GM19324 (cell line): Measurements from ENCODE around the gene SLC30A10.
"Not testable (repeated sequence)": the region's sequence is repeated elsewhere in the genome, so short reads cannot be mapped to it uniquely, and the experiment has no call there.

Experiments
- ATAC-seq: cut with Tn5 transposase; IDR thresholded peaks from one replicate; pipeline ENCODE4 v1.9.1; 2021; ENCODE audit warnings: mild to moderate bottlenecking, moderate library complexity; ENCODE audit not compliant: unreplicated experiment, low FRiP score

The SLC30A10 gene

DNA sequence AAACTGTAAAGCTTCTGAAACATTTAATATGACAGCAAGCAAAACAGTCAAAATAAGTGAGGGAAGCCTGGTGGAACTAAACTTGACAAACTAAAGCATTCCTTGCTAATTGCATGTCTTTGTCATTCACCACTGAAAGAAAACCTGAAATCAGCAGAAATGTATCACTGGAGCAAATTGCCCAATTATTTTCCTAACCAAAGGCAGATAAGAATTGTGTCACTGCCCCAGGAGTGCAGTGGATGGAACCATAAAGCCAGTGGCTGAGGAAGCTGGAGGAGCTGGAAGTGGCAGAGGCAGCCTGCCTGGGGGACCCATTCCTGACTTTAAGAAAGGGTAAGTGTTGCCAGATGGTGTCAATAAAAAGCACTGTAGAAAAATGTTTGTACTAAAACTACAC is 2.7 kb upstream of the SLC30A10 start:
- ATAC-seq, result no peak

DNA sequence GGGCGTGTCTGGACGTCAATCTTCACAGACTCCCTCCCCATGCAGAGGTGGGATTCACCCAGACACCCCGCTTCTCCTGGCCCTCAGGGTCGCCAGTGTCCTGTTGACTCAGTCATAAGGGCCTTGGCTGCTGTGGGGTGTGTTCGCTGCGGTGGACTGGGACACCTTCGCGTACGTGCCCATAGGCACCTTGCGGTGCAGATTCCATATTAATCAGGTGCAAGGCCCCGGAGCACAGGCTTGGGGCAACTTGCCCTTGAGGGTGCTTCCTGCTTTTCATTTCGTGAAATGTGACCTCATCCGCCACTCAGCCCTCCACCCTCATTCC is 398 bp upstream of the SLC30A10 start:
- no peak for ATAC-seq

DNA sequence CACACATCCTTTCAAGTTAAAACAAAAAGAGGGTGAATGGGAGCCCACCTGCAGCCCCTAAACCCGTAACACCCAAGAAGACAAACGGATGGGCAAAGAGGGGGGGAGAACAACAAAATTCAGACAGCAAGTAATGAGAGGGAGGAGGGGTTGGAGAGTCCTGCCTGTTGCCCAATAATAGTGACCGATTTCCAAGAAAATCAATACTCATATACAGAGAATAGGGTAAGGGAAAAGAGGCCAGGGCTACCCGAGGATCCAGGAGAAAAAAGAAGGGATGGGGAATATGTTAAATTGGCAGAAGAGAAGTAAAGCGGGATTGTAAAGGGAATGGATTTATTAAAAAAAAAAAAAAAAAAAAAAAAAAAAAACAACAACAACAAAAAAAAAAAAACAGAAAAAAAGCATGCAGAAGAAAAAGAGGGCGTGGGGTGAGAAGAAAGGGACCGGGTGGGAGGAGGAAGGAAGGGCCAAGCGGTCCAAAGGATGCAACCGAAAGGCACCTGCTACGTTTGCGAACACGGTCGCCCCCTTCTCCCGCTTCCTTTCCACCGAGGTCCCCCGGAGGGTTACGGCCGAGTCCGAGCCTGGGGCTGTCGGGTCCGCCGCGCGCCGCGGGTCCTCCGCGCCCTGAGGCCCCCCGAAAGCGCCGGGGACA is 930 bp downstream of the SLC30A10 start:
- no peak for ATAC-seq

DNA sequence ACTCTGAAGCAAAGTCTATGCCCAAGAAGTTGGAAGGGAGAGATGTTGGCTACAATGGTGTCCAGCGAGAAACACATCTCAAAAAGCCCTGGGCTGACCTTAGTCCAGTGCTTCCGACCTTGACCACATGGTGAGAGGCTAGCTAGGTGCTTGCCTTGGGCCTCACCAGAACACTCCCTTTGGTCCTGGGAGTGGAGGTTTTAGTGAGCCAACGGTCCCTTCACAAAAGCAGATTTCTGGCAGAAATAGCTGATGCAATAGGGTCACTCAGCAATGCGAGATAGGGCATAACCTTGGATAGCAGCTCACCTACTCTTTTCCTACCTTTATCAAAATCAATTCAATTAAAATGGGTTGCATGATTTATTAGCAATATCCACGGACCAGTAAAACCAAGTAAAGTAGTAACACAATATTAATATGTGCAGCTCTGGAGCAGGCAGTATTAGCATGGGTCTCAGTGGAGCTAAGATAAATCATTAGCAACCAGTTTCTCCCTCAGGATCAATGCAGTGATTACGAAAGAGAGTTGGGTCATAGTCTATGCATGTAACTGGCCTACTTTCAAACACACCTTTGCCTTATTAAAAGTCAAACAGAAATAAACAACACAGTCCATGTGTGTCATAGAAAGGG is 1.9 kb downstream of the SLC30A10 start:
- no peak for ATAC-seq

DNA sequence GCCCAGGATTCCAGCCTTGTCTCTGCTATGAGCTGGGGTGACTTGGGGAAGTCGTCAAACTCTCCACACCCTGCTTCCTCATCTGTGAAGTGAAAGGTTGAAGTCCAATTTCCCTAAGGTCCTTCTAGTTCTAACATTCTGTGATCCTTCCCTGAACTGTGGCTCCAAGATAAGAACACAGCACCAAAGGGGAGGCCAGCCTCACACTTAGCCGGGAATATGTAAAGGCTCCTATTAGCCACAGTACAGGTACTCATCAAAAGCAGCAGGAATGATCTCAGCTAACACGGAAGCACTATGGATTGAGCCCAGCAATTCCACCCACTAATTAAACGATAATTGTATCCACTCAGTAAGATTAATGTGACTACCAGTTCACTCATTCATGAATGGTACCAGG is 4.0 kb downstream of the SLC30A10 start:
- ATAC-seq, result no peak

DNA sequence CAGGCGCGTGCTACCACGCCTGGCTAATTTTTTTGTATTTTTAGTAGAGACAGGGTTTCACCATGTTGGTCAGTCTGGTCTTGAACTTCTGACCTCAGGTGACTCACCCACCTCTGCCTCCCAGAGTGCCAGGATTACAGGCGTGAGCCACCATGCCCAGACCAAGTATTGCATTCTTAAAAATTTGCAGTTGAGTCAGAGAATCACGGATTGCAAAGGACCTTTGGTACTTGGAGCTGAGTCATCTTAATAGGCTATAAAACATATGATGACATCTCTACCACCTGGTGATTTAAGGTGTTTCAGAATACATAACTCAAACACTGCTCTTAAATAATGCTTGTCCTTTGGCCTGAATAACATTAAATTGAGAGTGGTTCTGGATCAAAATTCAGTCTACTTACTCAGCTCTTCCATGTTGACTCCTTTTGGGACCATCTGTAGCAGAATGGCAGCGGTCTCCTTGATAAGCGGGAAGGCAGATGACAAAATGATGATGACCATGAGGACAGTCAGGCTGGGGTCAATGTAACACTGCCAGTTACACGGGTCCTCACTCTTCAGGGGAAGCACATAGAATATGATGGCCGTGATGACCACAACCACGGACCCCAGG is 10.4 kb downstream of the SLC30A10 start:
- no peak for ATAC-seq

DNA sequence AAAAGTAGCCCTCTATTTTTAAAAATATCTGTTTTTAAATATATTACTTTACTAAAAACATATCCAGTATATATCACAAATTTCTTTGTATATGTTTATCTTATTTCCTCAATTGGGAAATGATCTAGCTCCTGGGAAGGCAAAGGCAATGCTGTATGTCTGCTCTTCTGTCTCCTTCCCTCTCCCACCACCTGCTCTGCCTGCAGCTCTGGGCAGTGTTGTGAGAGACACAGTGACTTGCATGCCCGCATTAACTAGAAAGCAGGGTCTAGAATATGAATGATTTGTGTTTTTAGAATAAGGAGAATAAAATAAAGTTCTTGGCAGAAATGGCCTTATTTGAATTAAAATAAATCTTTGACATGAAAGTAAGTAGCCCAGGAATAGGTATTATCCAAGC is 11.1 kb downstream of the SLC30A10 start:
- ATAC-seq, result no peak

DNA sequence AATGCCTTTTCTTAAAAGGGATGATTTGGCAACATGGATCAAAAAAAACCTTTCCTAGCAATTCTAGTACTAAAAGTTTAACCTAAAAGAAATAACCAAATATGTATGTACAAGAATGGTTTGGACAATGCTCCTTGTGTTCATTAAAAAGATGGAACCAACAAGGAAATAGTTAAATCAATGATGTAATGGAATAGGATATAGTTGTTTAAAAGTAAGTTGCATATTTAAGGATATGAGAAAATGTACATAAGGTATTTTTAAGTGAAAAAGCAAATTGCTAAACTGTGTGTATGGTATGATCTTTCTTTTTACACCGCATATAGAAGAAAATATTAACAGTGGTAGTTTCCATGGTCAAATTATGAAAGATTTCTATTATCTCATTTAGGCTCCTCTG is 12.1 kb downstream of the SLC30A10 start:
- ATAC-seq, result no peak

DNA sequence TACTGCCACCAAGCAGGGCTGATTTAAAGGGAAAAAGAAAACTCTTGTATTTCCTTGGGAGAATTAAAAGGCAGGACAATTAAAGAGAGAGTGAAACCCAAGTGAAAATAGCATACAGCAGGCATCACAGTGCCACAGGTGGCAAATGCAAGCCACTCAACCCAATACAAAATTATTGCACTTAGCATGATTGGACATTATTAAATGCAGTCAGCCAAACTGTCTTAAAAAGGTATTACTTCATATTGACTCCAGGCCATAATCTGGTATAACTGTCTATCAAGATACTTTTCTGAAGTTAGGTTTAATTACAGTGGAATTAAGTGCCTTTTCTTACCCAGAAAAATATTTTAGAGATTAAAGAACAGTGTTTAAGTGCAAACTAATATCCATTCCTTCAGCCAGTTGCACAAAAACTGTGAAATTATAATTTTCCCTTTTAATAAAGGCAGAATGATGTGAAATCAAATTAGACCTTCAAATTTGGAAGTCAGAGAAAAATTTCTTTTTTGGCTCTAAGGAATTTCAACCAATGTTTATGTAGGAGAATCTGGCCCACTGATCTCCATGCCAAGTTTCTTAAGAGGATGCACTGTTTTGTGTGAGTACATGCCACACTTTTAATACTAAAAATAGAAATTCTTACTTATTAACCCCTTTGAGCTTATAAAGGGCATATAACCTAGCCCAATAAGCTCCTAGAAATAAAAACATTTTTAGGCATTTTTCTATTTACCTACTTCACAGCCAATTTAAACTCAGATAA is 15.2 kb downstream of the SLC30A10 start:
- no peak for ATAC-seq

DNA sequence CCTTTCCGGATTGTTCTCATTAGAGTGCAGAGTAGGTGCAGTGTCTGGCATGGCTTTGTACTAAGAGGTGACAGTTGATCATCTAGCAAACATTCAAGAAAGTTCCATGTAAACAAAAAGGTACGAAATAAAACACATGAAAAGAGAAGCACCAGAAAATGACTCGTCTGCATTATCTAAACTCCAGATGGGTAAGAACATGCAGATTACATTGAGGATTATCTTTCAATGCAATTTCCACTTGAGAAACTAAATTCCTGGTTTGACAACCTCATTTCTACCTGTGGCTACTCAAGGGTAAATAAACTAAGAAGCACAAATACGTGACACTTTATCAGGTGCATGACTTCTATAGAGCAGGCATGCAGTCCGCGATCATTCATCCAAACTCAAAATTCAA is 17.6 kb downstream of the SLC30A10 start:
- ATAC-seq, result no peak

DNA sequence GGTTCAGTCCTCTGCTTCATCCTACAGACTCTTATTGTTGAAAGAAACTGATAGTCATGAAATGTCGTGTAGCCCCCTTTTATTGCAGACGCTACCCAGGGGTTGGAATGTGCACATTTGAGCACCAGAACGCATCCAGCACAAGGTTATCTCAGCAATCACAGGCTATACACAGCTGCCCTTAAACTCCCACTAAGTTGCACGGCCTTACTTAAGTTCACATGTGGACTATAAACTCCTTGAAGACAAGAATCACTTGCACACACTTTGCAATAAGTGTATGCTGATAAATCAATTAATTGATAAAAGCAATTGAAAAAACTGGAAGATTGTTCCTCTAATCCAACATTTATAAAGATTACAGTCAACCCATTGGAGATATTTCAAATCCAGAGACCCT is 18.9 kb downstream of the SLC30A10 start:
- no peak for ATAC-seq

DNA sequence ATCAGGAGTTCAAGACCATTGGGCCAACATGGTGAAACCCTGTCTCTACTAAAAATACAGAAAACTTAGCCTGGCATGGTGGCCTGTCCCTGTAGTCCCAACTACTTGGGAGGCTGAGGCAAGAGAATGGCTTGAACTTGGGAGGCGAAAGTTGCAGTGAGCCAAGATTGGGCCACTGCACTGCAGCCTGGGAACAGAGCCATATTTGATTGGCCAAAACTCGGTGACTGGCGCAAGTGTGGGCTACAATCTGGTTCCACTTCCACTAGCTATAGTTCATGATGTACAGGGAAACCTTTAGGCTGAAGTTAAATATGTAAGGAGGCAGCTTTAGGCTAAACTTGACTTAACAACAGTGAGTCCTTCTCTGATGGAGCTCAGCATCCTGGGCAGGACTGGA is 20.2 kb downstream of the SLC30A10 start:
- no peak for ATAC-seq

DNA sequence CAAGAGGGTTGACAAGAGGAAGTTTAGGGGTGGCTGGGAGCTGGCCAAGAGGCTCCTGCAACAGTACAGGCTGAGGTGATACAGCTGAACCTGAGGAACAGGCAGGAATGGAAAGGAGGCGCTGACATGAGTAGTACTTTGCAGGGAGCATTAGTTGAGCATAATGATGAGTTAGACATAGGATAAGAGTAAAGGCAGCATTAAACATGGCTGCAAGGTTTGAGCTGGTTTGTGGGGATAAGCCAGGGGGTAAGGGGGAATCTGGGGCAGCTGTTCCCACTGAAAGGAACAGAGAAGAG is 20.6 kb downstream of the SLC30A10 start:
- ATAC-seq, result no peak

DNA sequence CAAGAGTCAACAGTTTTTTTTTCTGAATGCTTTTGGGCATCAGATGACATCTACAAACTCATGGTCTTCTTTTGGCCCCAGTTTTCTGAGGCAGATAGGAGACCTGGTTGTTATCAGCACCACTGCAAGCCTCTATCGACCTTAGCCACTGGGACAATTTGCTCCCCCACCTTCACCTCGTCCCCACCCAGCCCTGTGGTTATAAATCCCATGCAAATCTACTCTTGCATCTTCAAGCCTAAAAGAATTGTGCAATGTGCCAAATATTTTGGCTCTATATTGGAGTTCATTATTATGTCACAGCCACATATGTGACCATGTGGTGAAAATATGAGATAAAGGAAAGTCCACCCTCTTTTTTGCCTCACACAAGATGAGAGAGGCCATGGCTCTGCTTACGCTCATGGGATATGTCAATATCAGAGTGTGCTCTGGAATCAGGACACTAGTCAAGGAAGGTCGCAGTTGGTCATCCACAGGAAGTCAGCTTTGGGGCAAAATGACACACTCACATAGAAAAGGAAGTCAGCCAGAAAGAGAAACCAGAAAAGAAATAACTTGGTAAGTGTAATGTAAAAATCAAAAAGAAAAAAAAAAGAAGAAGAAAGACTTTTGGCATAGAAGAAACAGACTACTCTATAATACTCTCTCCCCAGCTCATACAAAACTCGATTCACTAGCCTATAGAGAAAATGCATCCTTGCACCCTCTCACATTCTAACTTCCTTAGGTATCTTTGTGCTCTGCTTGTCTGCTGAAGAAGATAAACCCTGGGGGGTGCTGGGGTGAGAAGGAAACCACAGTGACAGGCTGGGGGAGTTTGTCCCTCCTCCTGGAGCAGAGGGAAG is 21.2 kb downstream of the SLC30A10 start:
- ATAC-seq, result no peak

DNA sequence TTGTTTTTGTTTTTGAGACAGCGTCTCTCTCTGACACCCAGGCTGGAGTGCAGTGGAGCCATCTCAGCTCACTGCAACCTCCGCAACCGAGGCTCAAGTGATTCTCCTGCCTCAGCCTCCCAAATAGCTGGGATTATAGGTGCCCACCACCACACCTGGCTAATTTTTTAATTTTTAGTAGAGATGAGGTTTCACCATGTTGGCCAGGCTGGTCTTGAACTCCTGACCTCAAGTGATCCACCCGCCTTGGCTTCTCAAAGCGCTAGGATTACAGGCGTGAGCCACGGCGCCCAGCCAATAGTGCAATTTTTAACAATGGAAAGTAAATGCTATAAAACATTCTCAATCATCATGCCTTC is 21.8 kb downstream of the SLC30A10 start:
- not testable (repeated sequence) for ATAC-seq

DNA sequence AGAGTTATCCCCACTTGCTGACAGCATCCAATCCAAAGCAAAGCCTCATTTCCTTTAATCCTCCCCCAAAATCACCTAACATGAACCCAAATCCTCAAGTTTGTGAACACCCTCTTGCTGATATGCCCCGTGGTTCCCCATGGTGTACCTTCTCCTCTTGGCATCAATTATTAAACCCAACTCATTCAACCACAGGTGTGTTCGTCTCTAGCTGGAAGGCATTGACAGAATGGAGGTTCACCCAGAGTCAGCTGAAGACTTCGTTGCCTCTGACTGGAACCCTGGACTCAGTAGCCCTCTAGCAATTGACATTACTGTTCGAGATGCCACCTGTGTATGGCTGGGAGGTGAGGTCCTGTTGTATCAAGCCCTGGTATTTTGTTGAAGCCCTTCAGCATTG is 22.8 kb downstream of the SLC30A10 start:
- no peak for ATAC-seq

DNA sequence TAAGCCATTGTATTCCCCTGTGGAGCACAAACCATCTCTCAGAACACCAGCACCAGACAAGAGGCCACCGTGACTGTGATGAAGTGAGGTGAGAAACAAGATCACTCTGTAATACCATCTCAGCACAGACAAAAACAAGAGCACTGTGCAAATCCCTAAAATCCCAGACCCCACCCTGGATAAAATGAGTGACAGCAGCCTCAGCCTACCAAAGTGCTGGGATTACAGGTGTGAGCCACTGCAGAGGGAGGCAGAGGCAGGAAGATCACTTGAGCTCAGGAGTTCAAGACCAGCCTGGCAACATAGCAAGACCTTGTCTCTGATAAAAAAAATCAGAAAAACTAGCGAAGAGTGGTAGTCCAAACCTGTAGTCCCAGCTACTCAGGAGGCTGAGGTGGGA is 23.4 kb downstream of the SLC30A10 start:
- ATAC-seq, result no peak

DNA sequence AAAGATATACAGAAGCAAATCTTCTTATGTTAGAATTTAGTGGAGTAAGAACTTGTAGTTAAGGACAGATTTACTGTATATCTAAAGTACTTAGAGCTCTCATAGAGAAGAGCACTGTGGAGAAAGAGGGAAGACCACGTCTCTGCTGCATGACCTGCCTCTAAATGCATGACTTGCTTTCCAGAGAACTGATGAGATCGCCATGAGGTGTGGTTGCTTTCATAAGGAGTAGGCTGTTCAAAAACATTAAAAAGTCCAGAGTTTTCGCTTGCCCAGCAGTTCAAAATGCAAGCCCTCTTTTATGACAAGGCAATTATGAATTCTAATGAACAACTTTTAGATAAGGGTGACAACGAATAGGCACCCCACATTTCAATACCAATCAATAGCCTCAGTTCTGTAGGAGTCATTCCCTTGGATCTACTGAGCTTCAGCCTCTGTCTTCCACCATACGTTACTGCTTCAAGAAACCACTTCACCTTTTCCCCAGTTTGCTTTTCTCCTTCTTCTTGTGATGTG is 24.9 kb downstream of the SLC30A10 start:
- no peak for ATAC-seq

DNA sequence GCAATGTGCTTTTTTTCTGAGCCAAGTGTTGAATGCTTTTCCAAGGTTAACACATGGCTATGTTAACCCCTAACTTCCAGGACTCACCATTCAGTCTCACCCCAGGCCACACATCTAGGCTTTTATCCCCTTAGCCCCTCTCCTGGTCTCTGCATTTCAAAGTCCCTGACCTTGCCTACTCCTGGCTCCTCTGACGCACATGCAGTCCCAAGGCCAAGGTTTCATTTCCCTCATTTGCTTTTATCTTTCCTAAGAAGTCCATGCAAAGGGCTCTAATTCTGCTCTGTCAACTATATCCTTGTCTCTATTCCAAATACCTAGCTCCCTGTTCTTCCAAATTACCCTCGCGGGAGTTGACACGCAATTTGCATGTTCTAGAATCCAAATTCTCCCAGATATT is 25.4 kb downstream of the SLC30A10 start:
- ATAC-seq, result no peak

DNA sequence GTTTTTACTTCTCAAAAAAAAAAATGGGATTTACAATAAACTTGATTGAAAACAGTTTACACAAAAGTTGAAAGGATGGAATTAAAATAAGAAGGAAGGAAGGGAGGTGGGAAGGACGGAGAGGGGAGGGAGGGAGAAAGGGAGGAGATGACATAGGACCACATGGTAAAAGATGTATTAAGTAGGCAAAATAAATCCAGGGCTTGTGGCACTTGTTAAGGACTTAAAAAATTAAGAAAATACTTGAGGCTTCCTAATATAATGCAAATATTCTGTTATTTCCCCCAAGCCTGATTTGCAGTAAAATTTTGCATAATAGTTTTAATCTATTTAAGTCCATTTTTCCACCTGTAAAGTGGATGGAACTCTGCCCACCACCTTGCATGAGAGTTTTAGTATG is 27.5 kb downstream of the SLC30A10 start:
- no peak for ATAC-seq

DNA sequence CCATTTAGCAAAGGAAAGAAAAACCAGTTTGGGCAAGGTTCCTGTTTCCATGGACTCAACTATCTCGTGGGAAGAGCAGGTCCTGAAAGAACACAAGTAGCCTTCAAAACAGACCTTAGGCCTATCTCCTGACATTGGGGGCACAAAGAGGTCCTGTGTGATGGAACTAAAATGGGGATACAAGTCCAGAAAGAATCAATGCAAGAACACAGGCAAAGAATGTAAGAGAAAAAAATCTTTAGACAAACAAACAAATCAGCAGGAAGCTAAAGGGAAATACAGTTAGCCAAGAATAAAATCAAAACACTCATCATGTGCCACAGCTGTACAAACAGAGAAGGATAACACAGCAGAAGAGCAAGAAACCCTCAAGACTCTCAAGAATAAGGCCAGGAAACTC is 28.2 kb downstream of the SLC30A10 start:
- ATAC-seq, result no peak
